HL-60 (cell line): ENCODE results near the gene C12orf75.
"Not testable (repeated sequence)": the region's sequence is repeated elsewhere in the genome, so short reads cannot be mapped to it uniquely, and the experiment has no call there.

Source experiments
- GABPA ChIP-seq: IDR thresholded peaks from 2 replicates; pipeline ENCODE4 v1.6.1; 2012; ENCODE audit warnings: low read depth
- TF ChIP-seq, protein P1 (sequence below): IDR thresholded peaks from one replicate; pipeline ENCODE4 v1.5.1; 2011; ENCODE audit warnings: low read length, control low read depth, inconsistent platforms; ENCODE audit not compliant: insufficient read depth

DNA sequence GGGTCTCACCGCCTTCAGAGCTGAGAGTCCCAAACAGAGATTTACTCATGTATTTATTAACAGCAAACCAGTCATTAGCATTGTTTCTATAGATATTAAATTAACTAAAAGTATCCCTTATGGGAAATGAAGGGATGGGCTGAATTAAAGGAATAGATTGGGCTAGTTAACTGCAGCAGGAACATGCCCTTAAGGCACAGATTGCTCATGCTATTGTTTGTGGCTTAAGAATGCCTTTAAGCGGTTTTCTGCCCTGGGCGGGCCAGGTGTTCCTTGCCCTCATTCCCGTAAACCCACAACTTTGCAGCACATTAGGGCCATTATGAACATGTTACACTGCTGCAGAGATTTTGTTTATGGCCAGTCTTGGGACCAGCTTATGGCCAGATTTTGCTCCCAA is 21.7 kb upstream of the C12orf75 start:
- TF ChIP-seq, protein P1, sequence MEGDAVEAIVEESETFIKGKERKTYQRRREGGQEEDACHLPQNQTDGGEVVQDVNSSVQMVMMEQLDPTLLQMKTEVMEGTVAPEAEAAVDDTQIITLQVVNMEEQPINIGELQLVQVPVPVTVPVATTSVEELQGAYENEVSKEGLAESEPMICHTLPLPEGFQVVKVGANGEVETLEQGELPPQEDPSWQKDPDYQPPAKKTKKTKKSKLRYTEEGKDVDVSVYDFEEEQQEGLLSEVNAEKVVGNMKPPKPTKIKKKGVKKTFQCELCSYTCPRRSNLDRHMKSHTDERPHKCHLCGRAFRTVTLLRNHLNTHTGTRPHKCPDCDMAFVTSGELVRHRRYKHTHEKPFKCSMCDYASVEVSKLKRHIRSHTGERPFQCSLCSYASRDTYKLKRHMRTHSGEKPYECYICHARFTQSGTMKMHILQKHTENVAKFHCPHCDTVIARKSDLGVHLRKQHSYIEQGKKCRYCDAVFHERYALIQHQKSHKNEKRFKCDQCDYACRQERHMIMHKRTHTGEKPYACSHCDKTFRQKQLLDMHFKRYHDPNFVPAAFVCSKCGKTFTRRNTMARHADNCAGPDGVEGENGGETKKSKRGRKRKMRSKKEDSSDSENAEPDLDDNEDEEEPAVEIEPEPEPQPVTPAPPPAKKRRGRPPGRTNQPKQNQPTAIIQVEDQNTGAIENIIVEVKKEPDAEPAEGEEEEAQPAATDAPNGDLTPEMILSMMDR: not testable (repeated sequence)
- not testable (repeated sequence) for TF ChIP-seq GABPA
